ENCODE measurements around the gene ZSWIM4. TPM values are rescaled to one million over a fixed set of nuclear protein-coding genes. Genes with fewer than 3 reads are reported as not detected.

Gene ZSWIM4
- polyA plus RNA-seq, 2 of the 4 experiments (the other 2 are of a cell fraction), result 1.6 to 3.4 TPM

- ChIA-PET CTCF (no interaction called here), POLR2A (no interaction called here)
- Histone ChIP-seq H3K4me3 (no peak overlapping the region), H3K4me1 (peaks cover 7% of the 10 kb centered on the region; the same call in 1 of the 3 replicates), H3K4me2 (no peak overlapping the region), H3K9me3 (no peaks in the 10 kb centered on the region), H3K27ac (no peak overlapping the region)
- 86% methylated on average over 3 of the region's 3 CpGs for WGBS (ENCODE audit: missing lambda C conversion rate)
- FAIRE-seq (no peak), DNase-seq (ENCODE audit: low read depth in 1 of 2, low spot score in 1 of 2) (no peak), ATAC-seq (no peak)
- TF ChIP-seq PHF8 (IDR thresholded peaks at IDR 0.05; ENCODE audit: borderline replicate concordance, low read depth), result no peak
- no peak for TF ChIP-seq NFE2L2 (conservative IDR thresholded peaks at IDR 0.05; ENCODE audit: low read length)
- no peak for TF ChIP-seq RCOR1 (IDR thresholded peaks at IDR 0.05; ENCODE audit: low read depth, low read length)
- no peak for TF ChIP-seq RNF2 (IDR thresholded peaks at IDR 0.05; ENCODE audit: borderline replicate concordance, low read depth)
- no peak for TF ChIP-seq HES2 (IDR thresholded peaks at IDR 0.05)
- no peak for TF ChIP-seq FOSL2 (IDR thresholded peaks at IDR 0.05)
- TF ChIP-seq FOSL2 (CRISPR knock-in tag; IDR thresholded peaks at IDR 0.05), result no peak
- no peak for TF ChIP-seq EHMT2 (IDR thresholded peaks at IDR 0.05; ENCODE audit: low read depth)
- no peak for TF ChIP-seq ZC3H11A (IDR thresholded peaks at IDR 0.05)
- TF ChIP-seq ESRRA (IDR thresholded peaks at IDR 0.05; ENCODE audit: borderline replicate concordance, low read length), result no peak
- TF ChIP-seq REST (IDR thresholded peaks at IDR 0.05), result no peak
- no peak for TF ChIP-seq USF2 (IDR thresholded peaks at IDR 0.05)
- TF ChIP-seq MYC (IDR thresholded peaks at IDR 0.05; ENCODE audit: borderline replicate concordance, low read length), result no peak
- no peak for TF ChIP-seq BCL3 (IDR thresholded peaks at IDR 0.05)
- no peak for TF ChIP-seq ELK1 (IDR thresholded peaks at IDR 0.05; ENCODE audit: low read depth, low read length)
- no peak for TF ChIP-seq E2F6 (IDR thresholded peaks at IDR 0.05; ENCODE audit: borderline replicate concordance, low read depth)
- no peak for TF ChIP-seq HMGXB4 (CRISPR knock-in tag; IDR thresholded peaks at IDR 0.05; ENCODE audit: borderline replicate concordance)
- no peak for TF ChIP-seq TFCP2L1 (CRISPR knock-in tag; IDR thresholded peaks at IDR 0.05)
- TF ChIP-seq ATOH8 (CRISPR knock-in tag; IDR thresholded peaks at IDR 0.05; ENCODE audit: low read depth), result no peak
- no peak for TF ChIP-seq KDM5A (IDR thresholded peaks at IDR 0.05)
- TF ChIP-seq PBX3 (IDR thresholded peaks at IDR 0.05), result no peak
These were observed 29.2 kb upstream of the ZSWIM4 start for GRCh38 chr19:13766095-13766481.

All from A549 (cell line).